Gastrocnemius medialis (tissue), 4 donors: ENCODE data around the gene ALK.

ENCODE experiments used
- POLR2A ChIP-seq, 2 donors: fragments of 450-650 bp; IDR thresholded peaks; one replicate each; pipeline ENCODE4 v1.6.1; 2017; ENCODE audit warnings: antibody characterized with exemption in 2 of 2, mild to moderate bottlenecking in 2 of 2, moderate library complexity in 2 of 2
- TF ChIP-seq, protein P1 (sequence below), 5 experiments: fragments of 450-650 bp in 3 of 5; fragments of 200-600 bp in 2 of 5; sonication (generic) in 2 of 5; IDR thresholded peaks in 4 of 5; conservative IDR thresholded peaks in 1 of 5; 1 replicate in 4 of 5; 2 replicates in 1 of 5; pipeline ENCODE4 v1.5.1; 2016 to 2019; ENCODE audit warnings: antibody characterized with exemption in 5 of 5, mild to moderate bottlenecking in 3 of 5, moderate library complexity in 3 of 5

- TF ChIP-seq, protein P1, sequence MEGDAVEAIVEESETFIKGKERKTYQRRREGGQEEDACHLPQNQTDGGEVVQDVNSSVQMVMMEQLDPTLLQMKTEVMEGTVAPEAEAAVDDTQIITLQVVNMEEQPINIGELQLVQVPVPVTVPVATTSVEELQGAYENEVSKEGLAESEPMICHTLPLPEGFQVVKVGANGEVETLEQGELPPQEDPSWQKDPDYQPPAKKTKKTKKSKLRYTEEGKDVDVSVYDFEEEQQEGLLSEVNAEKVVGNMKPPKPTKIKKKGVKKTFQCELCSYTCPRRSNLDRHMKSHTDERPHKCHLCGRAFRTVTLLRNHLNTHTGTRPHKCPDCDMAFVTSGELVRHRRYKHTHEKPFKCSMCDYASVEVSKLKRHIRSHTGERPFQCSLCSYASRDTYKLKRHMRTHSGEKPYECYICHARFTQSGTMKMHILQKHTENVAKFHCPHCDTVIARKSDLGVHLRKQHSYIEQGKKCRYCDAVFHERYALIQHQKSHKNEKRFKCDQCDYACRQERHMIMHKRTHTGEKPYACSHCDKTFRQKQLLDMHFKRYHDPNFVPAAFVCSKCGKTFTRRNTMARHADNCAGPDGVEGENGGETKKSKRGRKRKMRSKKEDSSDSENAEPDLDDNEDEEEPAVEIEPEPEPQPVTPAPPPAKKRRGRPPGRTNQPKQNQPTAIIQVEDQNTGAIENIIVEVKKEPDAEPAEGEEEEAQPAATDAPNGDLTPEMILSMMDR (IDR thresholded peaks at IDR 0.05 in 4 of 5, conservative IDR thresholded peaks at IDR 0.05 in 1 of 5): no peak
- no peak for TF ChIP-seq POLR2A (IDR thresholded peaks at IDR 0.05)
These were observed 56.4 kb downstream of the ALK start for GRCh38 chr2:29864988-29865387.
